Lung (tissue), 12 donors: Measurements from ENCODE around the gene RPLP1. TPM values are rescaled to one million over a fixed set of nuclear protein-coding genes. Genes with fewer than 3 reads are reported as not detected.

Experiments
- ATAC-seq: fragments of 200-7000 bp; cut with Tn5 transposase; one replicate; pipeline ENCODE4 v1.9.1; 2020; ENCODE audit warnings: moderate number of reproducible peaks; ENCODE audit not compliant: insufficient read depth, low FRiP score
- DNase-seq, 3 donors: peaks; one replicate each; pipeline ENCODE4 v3.0.0-alpha.2; 2013 to 2017
- H3K27ac ChIP-seq, 2 donors: one replicate each; pipeline ENCODE4 v1.5.1; 2013; ENCODE audit warnings: mild to moderate bottlenecking in 2 of 2, moderate library complexity in 2 of 2, control low read depth in 1 of 2, inconsistent platforms in 1 of 2, low read depth in 1 of 2, low read length in 1 of 2
- H3K27me3 ChIP-seq, 3 donors: one replicate each; pipeline ENCODE4 v1.5.1; 2013; ENCODE audit warnings: low read length in 2 of 3; ENCODE audit not compliant: control insufficient read depth in 3 of 3, insufficient read depth in 3 of 3
- H3K36me3 ChIP-seq, 4 donors: one replicate each; pipeline ENCODE4 v1.5.1; 2013; ENCODE audit warnings: low read length in 4 of 4, mild to moderate bottlenecking in 1 of 4, moderate library complexity in 1 of 4; ENCODE audit not compliant: control insufficient read depth in 4 of 4, insufficient read depth in 4 of 4
- H3K4me1 ChIP-seq, 5 donors: one replicate each; pipeline ENCODE4 v1.5.1; 2013; ENCODE audit warnings: low read length in 5 of 5, mild to moderate bottlenecking in 2 of 5, moderate library complexity in 1 of 5; ENCODE audit not compliant: control insufficient read depth in 5 of 5, insufficient read depth in 5 of 5
- H3K4me3 ChIP-seq: one replicate; pipeline ENCODE4 v1.5.1; 2013; ENCODE audit warnings: mild to moderate bottlenecking, control low read depth, moderate library complexity
- H3K9ac ChIP-seq, 2 donors: one replicate each; pipeline ENCODE4 v1.5.1; 2013; ENCODE audit warnings: low read length in 2 of 2, control low read depth in 1 of 2; ENCODE audit not compliant: insufficient read depth in 1 of 2
- H3K9me3 ChIP-seq, 4 donors: one replicate each; pipeline ENCODE4 v1.5.1; 2013; ENCODE audit warnings: low read length in 3 of 4, mild to moderate bottlenecking in 1 of 4, moderate library complexity in 1 of 4; ENCODE audit not compliant: control insufficient read depth in 4 of 4, insufficient read depth in 3 of 4
- WGBS, 2 donors: extraction: QIAGEN DNeasy Blood & Tissue Kit; methylation state at CpG; one replicate each; pipeline ENCODE4 v1.1.7; 2013; 5-methylcytosine and 5-hydroxymethylcytosine counted together
- polyA plus RNA-seq, 2 donors: library from polyadenylated mRNA; stranded (reverse); fragments of 200-250 nt; gene quantifications; one replicate each; pipeline ENCODE4 v1.2.1, GENCODE V29; 2013
- total RNA-seq, 2 donors: library from RNA; depleted of rRNA in 1 of 2; stranded (reverse); fragments of >200 nt in 1 of 2; gene quantifications; one replicate each; pipeline ENCODE4 v1.2.1, GENCODE V29; 2014 to 2021
- TF ChIP-seq, protein P1 (sequence below): IDR thresholded peaks from 2 replicates; pipeline ENCODE4 v1.5.1; 2012; ENCODE audit warnings: mild to moderate bottlenecking; ENCODE audit errors: control extremely low read depth, extremely low read depth
- donor health status: control.
- donor health status: control.
- donor health status: Bipolar disorder and iron deficiency.
- donor health status: healthy.
- donor health status: DM: yes; HTN: yes; CAD: no.

The RPLP1 gene
- total and polyA plus RNA-seq, 4 donors: 201 to 2,405 (median 1,545) TPM

GRCh38 chr15:69462493-69463181, 10.0 kb downstream of the RPLP1 start:
- H3K4me1 ChIP-seq: peaks cover 0 to 21% (median 6%) of the 10 kb centered on the region in 5 donors
- H3K27me3 ChIP-seq: no peaks in the 10 kb centered on the region
- no peaks in the 10 kb centered on the region for H3K9me3 ChIP-seq
- TF ChIP-seq, protein P1, sequence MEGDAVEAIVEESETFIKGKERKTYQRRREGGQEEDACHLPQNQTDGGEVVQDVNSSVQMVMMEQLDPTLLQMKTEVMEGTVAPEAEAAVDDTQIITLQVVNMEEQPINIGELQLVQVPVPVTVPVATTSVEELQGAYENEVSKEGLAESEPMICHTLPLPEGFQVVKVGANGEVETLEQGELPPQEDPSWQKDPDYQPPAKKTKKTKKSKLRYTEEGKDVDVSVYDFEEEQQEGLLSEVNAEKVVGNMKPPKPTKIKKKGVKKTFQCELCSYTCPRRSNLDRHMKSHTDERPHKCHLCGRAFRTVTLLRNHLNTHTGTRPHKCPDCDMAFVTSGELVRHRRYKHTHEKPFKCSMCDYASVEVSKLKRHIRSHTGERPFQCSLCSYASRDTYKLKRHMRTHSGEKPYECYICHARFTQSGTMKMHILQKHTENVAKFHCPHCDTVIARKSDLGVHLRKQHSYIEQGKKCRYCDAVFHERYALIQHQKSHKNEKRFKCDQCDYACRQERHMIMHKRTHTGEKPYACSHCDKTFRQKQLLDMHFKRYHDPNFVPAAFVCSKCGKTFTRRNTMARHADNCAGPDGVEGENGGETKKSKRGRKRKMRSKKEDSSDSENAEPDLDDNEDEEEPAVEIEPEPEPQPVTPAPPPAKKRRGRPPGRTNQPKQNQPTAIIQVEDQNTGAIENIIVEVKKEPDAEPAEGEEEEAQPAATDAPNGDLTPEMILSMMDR: peak; percentile 80
- DNase-seq (peak; percentile 99 to 100 (median 99)), ATAC-seq (peak; percentile 92)
- peak overlapping the region; percentile 93 to 100 for H3K9ac ChIP-seq
- peaks cover 0 to 3% (median 0%) of the 10 kb centered on the region in 4 donors for H3K36me3 ChIP-seq
- H3K4me3 ChIP-seq: peak overlapping the region; percentile 44
- H3K27ac ChIP-seq: peak overlapping the region; percentile 94 to 96
- 2% methylated on average over 46 of the region's 46 CpGs for WGBS, 2 donors

- peaks cover 0 to 24% (median 6%) of the 10 kb centered on the region in 5 donors for H3K4me1 ChIP-seq
- H3K27ac ChIP-seq: peak overlapping the region; percentile 94 to 96
- TF ChIP-seq, protein P1: no peak
- peak overlapping the region; percentile 93 to 100 for H3K9ac ChIP-seq
- no peak for ATAC-seq
- H3K4me3 ChIP-seq: peak overlapping the region; percentile 44
- DNase-seq: no peak
- 23 to 26% methylated on average over 13 of the region's 13 CpGs for WGBS, 2 donors
- no peaks in the 10 kb centered on the region for H3K36me3 ChIP-seq
- no peaks in the 10 kb centered on the region for H3K9me3 ChIP-seq
- H3K27me3 ChIP-seq: no peaks in the 10 kb centered on the region
Measured at GRCh38 chr15:69463182-69463756, 10.7 kb downstream of the RPLP1 start.

DNA sequence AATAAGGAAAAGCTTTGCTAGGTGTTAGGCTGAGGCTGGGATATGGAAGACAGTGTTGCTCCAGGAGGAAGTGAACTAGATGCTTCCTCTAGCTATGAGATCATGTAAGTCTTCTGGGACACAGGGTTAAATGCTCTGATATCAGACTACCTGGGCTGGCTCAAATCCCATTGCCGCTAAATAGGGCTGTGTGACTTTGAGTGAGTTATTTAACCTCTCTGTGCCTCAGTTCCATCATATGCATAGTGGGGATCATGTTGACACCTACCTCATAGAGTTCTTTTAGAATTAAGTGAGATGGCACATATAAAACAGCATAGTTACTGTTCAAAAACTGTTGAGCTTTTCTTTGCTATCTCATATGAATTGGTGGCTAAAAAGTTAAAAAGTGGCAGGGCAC, 12.6 kb downstream of the RPLP1 start:
- no peaks in the 10 kb centered on the region for H3K9me3 ChIP-seq
- no peak overlapping the region for H3K4me3 ChIP-seq
- H3K4me1 ChIP-seq: peaks cover 0 to 22% (median 6%) of the 10 kb centered on the region in 5 donors
- ATAC-seq (no peak), DNase-seq (no peak)
- no peaks in the 10 kb centered on the region for H3K36me3 ChIP-seq
- TF ChIP-seq, protein P1: no peak
- WGBS, 2 donors: 100% methylated on average over 1 of the region's 1 CpG
- no peaks in the 10 kb centered on the region for H3K27me3 ChIP-seq
- H3K9ac ChIP-seq: no peak overlapping the region
- no peak overlapping the region for H3K27ac ChIP-seq
